Karpas-422 (cell line): ENCODE data around the gene MLLT1. TPM values are rescaled to one million over a fixed set of nuclear protein-coding genes. Genes with fewer than 3 reads are reported as not detected.

Experiments used
- DNase-seq: peaks from one replicate; pipeline ENCODE4 v3.0.0-alpha.2; 2015
- H2AFZ ChIP-seq: fragments of 200-600 bp; sonication (generic); 2 replicates; pipeline ENCODE4 v1.6.1; 2014; ENCODE audit warnings: antibody characterized with exemption, low read length, mixed read lengths
- H3K27ac ChIP-seq: fragments of 200-600 bp; sonication (generic); 2 replicates; pipeline ENCODE4 v1.5.1; 2014; ENCODE audit warnings: mild to moderate bottlenecking, low read length, moderate library complexity
- H3K27me3 ChIP-seq: fragments of 200-600 bp; sonication (generic); 2 replicates; pipeline ENCODE4 v1.6.1; 2014; ENCODE audit warnings: low read length, mixed read lengths
- H3K36me3 ChIP-seq: fragments of 200-600 bp; sonication (generic); 2 replicates; pipeline ENCODE4 v1.6.1; 2014; ENCODE audit warnings: low read length, mixed read lengths; ENCODE audit not compliant: insufficient read depth
- H3K4me1 ChIP-seq: fragments of 200-600 bp; sonication (generic); 2 replicates; pipeline ENCODE4 v1.6.1; 2014; ENCODE audit warnings: mild to moderate bottlenecking, low read length, mixed read lengths
- H3K4me2 ChIP-seq: fragments of 200-600 bp; sonication (generic); 2 replicates; pipeline ENCODE4 v1.6.1; 2014; ENCODE audit warnings: low read length, low read depth, mild to moderate bottlenecking; ENCODE audit not compliant: poor library complexity, severe bottlenecking
- H3K4me3 ChIP-seq: fragments of 200-600 bp; sonication (generic); 2 replicates; pipeline ENCODE4 v1.5.1; 2014; ENCODE audit warnings: mild to moderate bottlenecking, antibody characterized with exemption, low read length, mixed read lengths
- H3K79me2 ChIP-seq: fragments of 200-600 bp; sonication (generic); 2 replicates; pipeline ENCODE4 v1.6.1; 2014; ENCODE audit warnings: mild to moderate bottlenecking, low read length, mixed read lengths
- H3K9ac ChIP-seq: fragments of 200-600 bp; sonication (generic); 2 replicates; pipeline ENCODE4 v1.6.0; 2014; ENCODE audit warnings: low read length
- H3K9me2 ChIP-seq: fragments of 200-600 bp; sonication (generic), shearing (Covaris generic); replicated peaks from 2 replicates; pipeline ENCODE4 v1.6.0; 2014; ENCODE audit warnings: mild to moderate bottlenecking, low read length, moderate library complexity; ENCODE audit not compliant: insufficient read depth
- H3K9me3 ChIP-seq: fragments of 300-700, 200-600 bp; sonication (generic); 2 replicates; pipeline ENCODE4 v1.6.1; 2014; ENCODE audit warnings: low read length, mixed read lengths
- H4K20me1 ChIP-seq: fragments of 200-600 bp; sonication (generic); 2 replicates; pipeline ENCODE4 v1.6.1; 2014; ENCODE audit warnings: mild to moderate bottlenecking, antibody characterized with exemption, low read length, low read depth; ENCODE audit not compliant: insufficient read depth
- total RNA-seq: library from RNA; depleted of rRNA; stranded (reverse); fragments of >200 nt; shearing (Covaris generic); gene quantifications from 2 replicates; pipeline ENCODE4 v1.2.3, GENCODE V29; 2014; ENCODE audit warnings: low replicate concordance

The MLLT1 gene
- total RNA-seq, 1 experiment from 2014 or later, result 19.5 TPM

GRCh38 chr19:6232601-6233055 is 47.1 kb downstream of the MLLT1 start:
- Histone ChIP-seq H3K4me2 (no peak overlapping the region), H3K4me1 (no peaks in the 10 kb centered on the region), H3K9me2 (no peaks in the 10 kb centered on the region), H3K9me3 (no peaks in the 10 kb centered on the region), H2AFZ (no peak overlapping the region), H3K79me2 (peaks cover 64% of the 10 kb centered on the region), H3K27me3 (no peaks in the 10 kb centered on the region), H4K20me1 (peaks cover 6% of the 10 kb centered on the region), H3K36me3 (no peaks in the 10 kb centered on the region), H3K27ac (no peak overlapping the region), H3K9ac (no peak overlapping the region), H3K4me3 (no peak overlapping the region)
- no peak for DNase-seq

- H3K27me3 ChIP-seq, result no peaks in the 10 kb centered on the region
- no peak overlapping the region for H3K4me2 ChIP-seq
- H3K9me3 ChIP-seq, result no peaks in the 10 kb centered on the region
- no peaks in the 10 kb centered on the region for H3K4me1 ChIP-seq
- no peak overlapping the region for H3K27ac ChIP-seq
- H4K20me1 ChIP-seq, result peaks cover 7% of the 10 kb centered on the region
- no peak overlapping the region for H3K9ac ChIP-seq
- H3K9me2 ChIP-seq, result no peaks in the 10 kb centered on the region
- DNase-seq, result no peak
- H3K79me2 ChIP-seq, result peaks cover 51% of the 10 kb centered on the region
- no peak overlapping the region for H3K4me3 ChIP-seq
- no peaks in the 10 kb centered on the region for H3K36me3 ChIP-seq
- H2AFZ ChIP-seq, result no peak overlapping the region
Measured at GRCh38 chr19:6230991-6231448, 48.8 kb downstream of the MLLT1 start.

DNA sequence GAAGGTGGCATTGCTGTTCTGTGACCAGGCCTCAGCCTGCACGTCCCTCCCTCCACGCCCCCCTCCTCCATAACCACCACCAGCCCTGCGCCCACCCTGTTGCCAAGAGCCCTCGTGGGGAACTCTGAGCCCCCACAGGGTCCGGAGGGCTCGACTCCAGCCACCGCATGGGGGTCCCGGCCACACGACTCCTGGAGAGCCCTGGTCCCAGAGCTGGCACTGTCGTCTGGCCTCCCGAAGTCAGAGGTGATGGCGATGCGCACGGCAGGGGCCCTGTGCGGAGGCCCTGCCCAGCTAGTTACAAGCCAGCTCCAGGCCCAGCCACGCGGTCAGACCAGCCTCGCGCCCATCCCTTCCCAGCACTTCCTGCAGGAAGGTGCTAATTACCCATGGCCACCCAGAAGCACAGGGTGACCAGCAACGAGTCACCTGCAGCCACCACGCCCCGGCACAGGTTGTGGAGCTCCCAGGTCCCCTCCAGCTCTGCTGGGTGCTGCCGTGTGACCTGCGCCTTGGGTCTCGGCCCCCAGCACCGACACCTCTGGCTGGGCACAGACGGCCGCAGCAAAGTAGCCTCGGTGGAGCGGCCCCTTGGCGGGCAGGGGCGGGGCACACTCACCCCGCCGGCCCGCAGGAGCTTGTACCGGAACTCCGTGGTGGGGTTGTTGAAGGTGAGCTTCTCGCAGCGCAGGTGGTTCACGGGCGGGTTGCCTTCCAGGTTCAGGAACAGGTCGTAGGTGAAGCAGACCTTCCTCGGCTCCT is 49.6 kb downstream of the MLLT1 start:
- Histone ChIP-seq H3K27ac (no peak overlapping the region), H3K36me3 (no peaks in the 10 kb centered on the region), H3K4me3 (no peak overlapping the region), H2AFZ (no peak overlapping the region), H3K9me2 (no peaks in the 10 kb centered on the region), H3K27me3 (no peaks in the 10 kb centered on the region), H3K4me1 (no peaks in the 10 kb centered on the region), H3K9ac (no peak overlapping the region), H4K20me1 (peaks cover 5% of the 10 kb centered on the region), H3K79me2 (peaks cover 43% of the 10 kb centered on the region), H3K4me2 (no peak overlapping the region), H3K9me3 (no peaks in the 10 kb centered on the region)
- no peak for DNase-seq

DNA sequence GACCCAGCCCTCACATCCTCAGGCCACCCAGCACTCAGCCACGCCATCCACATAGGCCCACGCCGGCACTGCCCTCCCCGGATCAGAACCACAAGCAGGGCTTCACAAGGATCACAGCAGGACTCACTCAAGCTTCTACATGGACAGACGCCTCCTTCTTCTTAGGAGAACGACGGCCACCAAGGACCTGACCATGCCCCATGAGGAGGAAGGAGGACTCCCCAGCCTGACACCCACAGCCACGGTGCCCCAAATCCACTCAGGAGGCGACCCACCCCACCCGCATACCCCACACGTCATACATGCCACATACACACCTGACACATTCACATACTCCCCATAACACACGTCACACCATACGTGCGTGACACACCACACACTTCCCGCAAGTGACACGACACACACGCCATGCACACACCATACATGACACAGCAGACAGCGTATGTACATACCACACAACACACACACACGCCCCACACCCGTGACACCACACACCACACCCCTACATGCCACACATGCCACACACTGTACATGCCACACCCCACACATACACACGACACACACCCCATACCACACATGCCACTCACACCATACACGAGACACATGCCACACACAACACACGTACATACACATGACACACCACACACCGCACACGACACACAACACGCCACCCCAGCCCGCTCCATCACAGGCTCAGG is 50.4 kb downstream of the MLLT1 start:
- no peak overlapping the region for H3K9ac ChIP-seq
- H3K4me1 ChIP-seq, result no peaks in the 10 kb centered on the region
- no peak for DNase-seq
- H4K20me1 ChIP-seq, result peaks cover 5% of the 10 kb centered on the region
- H3K27ac ChIP-seq, result no peak overlapping the region
- H3K36me3 ChIP-seq, result no peaks in the 10 kb centered on the region
- no peak overlapping the region for H3K4me2 ChIP-seq
- no peaks in the 10 kb centered on the region for H3K27me3 ChIP-seq
- no peak overlapping the region for H3K4me3 ChIP-seq
- H3K9me2 ChIP-seq, result no peaks in the 10 kb centered on the region
- peaks cover 35% of the 10 kb centered on the region for H3K79me2 ChIP-seq
- no peak overlapping the region for H2AFZ ChIP-seq
- H3K9me3 ChIP-seq, result no peaks in the 10 kb centered on the region

- H3K36me3 ChIP-seq, result no peaks in the 10 kb centered on the region
Measured at GRCh38 chr19:6228551-6229215, 51.1 kb downstream of the MLLT1 start.

DNA sequence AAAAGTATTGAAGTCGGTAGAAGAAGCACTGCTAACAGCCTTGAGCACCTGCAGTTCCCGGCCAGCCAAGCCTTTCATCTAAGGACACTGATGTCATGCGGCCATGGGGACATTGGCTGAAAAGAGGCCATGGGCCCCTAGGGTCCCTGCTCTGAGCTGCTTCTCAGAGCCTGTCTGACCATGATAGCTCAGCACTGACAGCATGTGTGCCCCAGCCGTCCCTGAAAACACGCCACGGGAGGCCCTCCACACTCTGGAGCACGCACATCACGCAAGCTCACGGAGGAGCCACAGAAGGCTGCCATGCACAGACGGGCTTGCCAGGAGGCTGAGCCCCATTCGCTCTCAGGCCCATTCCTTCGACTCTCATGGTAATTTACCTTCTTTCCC is 51.8 kb downstream of the MLLT1 start:
- Histone ChIP-seq H3K4me1 (no peaks in the 10 kb centered on the region), H3K9me2 (no peaks in the 10 kb centered on the region), H3K79me2 (peaks cover 23% of the 10 kb centered on the region), H3K36me3 (no peaks in the 10 kb centered on the region), H3K9me3 (no peaks in the 10 kb centered on the region), H2AFZ (no peak overlapping the region), H3K27me3 (no peaks in the 10 kb centered on the region), H3K4me3 (no peak overlapping the region), H4K20me1 (peaks cover 9% of the 10 kb centered on the region), H3K27ac (no peak overlapping the region), H3K9ac (no peak overlapping the region), H3K4me2 (no peak overlapping the region)
- no peak for DNase-seq

More at GRCh38 chr19:6228551-6229215, 51.1 kb downstream of the MLLT1 start:
- no peak for DNase-seq
- Histone ChIP-seq H3K27me3 (no peaks in the 10 kb centered on the region), H3K4me1 (no peaks in the 10 kb centered on the region), H3K9ac (no peak overlapping the region), H3K9me3 (no peaks in the 10 kb centered on the region), H3K4me3 (no peak overlapping the region), H3K27ac (no peak overlapping the region), H2AFZ (no peak overlapping the region), H3K9me2 (no peaks in the 10 kb centered on the region), H3K79me2 (peaks cover 28% of the 10 kb centered on the region), H4K20me1 (peaks cover 7% of the 10 kb centered on the region), H3K4me2 (no peak overlapping the region)

DNA sequence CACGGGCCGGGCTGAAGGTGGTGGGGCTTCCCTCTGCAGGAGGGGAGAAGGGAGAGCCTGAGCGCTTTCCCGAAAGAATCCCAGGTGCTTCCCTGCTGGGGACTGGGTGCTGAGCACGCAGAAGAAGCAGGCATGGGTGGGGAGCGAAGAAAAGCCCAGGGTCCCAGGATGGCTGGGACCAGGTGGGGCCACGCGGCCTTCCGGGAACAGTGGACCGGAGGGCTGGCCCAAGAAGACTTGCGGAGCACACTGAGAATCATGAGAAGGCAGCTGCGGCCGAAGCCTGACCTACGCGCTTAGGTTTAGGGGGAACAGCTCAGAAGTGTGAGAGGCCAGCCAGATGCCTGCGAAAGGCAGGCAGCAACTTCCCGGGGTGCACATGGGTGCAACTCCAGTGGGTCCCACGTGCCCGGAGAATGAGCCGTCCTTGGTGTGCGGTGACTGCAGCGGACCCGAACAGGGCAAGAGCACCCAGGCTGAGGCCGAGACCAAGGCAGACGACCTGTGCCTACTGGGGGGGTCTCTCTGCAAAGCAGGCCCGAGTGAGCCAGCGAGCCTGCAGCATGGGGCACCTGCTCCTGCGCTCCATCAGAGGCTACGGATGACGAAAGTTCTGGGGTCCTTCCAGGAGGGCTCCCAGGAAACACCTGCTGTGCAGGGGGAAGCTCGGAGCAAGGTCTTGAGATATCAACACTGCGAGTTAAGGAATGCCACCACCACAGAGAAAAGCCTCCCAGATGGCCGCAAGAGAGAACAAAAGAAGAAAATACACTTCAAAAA is 52.4 kb downstream of the MLLT1 start:
- no peak overlapping the region for H2AFZ ChIP-seq
- DNase-seq, result no peak
- H3K27ac ChIP-seq, result no peak overlapping the region
- H3K4me3 ChIP-seq, result no peak overlapping the region
- H3K9me2 ChIP-seq, result no peaks in the 10 kb centered on the region
- H3K4me2 ChIP-seq, result no peak overlapping the region
- H3K79me2 ChIP-seq, result peaks cover 18% of the 10 kb centered on the region
- H3K9me3 ChIP-seq, result no peaks in the 10 kb centered on the region
- H3K4me1 ChIP-seq, result no peaks in the 10 kb centered on the region
- H3K9ac ChIP-seq, result no peak overlapping the region
- H3K27me3 ChIP-seq, result no peaks in the 10 kb centered on the region
- no peaks in the 10 kb centered on the region for H3K36me3 ChIP-seq
- peaks cover 9% of the 10 kb centered on the region for H4K20me1 ChIP-seq
